GM18507 (cell line): ENCODE data around the gene BRPF1.
A peak's percentile ranks its signal among the peaks of the same experiment; 100 is the strongest.

Source experiments
- DNase-seq: peaks from one replicate; pipeline ENCODE4 v3.0.0; 2011; ENCODE audit warnings: low read depth; ENCODE audit not compliant: insufficient read length; ENCODE audit errors: extremely low spot score
- FAIRE-seq: peaks from 2 replicates; lab custom pipeline; 2011; peaks lifted over from hg19 to GRCh38; lab: Jason Lieb, UNC

Gene BRPF1, protein sequence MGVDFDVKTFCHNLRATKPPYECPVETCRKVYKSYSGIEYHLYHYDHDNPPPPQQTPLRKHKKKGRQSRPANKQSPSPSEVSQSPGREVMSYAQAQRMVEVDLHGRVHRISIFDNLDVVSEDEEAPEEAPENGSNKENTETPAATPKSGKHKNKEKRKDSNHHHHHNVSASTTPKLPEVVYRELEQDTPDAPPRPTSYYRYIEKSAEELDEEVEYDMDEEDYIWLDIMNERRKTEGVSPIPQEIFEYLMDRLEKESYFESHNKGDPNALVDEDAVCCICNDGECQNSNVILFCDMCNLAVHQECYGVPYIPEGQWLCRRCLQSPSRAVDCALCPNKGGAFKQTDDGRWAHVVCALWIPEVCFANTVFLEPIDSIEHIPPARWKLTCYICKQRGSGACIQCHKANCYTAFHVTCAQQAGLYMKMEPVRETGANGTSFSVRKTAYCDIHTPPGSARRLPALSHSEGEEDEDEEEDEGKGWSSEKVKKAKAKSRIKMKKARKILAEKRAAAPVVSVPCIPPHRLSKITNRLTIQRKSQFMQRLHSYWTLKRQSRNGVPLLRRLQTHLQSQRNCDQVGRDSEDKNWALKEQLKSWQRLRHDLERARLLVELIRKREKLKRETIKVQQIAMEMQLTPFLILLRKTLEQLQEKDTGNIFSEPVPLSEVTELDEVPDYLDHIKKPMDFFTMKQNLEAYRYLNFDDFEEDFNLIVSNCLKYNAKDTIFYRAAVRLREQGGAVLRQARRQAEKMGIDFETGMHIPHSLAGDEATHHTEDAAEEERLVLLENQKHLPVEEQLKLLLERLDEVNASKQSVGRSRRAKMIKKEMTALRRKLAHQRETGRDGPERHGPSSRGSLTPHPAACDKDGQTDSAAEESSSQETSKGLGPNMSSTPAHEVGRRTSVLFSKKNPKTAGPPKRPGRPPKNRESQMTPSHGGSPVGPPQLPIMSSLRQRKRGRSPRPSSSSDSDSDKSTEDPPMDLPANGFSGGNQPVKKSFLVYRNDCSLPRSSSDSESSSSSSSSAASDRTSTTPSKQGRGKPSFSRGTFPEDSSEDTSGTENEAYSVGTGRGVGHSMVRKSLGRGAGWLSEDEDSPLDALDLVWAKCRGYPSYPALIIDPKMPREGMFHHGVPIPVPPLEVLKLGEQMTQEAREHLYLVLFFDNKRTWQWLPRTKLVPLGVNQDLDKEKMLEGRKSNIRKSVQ (N-terminal part only)

DNA sequence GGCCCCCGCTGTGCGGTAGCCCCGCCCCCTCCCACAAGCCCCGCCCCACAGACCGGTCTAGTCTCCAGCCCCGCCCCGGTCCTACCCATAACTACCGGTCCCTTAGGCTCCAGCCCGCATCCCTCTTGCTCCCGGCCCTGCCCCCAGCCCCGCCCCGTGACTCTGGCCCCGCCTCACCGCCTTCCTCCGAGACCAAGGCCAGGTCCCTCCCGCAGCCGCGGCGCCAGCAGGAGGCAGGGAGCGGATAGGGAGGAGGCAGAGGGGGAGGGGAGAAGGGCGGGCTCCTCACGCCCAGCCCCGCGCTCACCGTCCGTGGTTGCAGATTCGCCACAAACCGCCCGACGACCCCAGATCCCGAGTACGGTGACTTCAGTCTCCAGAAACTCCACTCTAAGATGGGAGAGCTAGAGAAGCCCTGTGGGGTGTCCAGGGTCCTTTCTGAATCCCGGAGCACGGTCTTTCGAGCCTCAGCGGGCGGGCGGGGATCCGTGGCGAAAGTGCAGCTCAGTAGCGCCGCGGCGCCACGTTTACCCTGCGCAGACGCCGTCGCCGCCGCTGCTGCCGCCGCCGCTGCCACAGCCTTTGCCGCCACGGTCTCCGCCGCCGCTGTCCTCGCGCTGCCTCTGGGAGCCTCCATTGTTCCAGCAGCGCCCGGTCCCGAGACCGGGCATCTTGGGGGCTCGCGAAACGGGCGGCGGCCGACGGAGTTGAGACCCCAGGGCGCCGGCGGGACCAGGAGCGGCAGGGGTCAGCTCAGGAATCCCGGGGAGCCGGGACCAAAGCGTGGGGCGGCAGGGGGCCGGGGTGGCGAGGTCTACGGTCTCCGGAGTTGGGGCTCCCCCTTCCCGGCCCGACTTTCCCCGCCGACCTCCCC, at the start of gene BRPF1:
TSS of gene BRPF1 (plus strand) at position 530 of the 874 bp plus-strand sequence. CDS start 2,406 bp downstream, outside the sequence.
- FAIRE-seq (peak; percentile 92), DNase-seq (peak; percentile 99)

DNA sequence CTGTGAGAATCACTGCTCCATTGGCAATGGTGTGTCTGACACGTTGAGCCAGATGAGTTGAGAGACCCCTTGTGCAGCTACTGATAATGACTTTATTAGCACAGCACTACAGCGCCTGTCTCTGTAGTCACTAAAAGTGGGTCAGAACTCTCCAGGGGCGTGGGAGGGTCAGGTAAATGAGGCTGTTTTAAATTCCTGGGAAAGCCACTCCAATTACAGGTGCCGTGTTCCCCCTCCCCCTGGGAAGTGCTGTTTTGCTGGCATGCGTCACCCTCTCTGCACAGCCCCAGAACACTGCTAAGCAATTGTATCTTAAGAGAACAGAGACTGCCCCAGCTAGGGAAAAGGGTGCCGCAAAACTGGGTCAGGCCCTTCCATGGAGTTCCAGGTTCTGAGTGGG, 49.4 kb upstream of the BRPF1 start:
- DNase-seq (no peak), FAIRE-seq (no peak)

DNA sequence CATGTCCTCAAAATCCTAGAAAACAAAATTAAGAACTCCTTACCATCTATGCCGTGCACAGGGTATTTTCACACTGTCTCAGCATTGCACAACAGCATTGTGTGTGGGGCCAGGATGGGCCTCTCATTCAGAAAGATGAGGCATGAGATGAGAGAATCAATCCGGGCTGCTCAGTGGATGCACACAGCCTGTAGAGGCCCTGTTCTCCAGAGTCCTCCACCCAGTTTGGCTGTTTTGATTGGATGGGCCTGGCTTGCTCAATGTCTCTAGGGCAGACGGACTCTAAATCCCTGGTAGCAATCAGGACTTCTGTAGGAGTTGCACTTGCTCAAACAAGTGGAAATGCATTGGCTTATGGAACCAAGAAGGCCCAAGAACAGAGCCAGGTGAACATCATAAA, 48.1 kb upstream of the BRPF1 start:
- DNase-seq (no peak), FAIRE-seq (no peak)

DNA sequence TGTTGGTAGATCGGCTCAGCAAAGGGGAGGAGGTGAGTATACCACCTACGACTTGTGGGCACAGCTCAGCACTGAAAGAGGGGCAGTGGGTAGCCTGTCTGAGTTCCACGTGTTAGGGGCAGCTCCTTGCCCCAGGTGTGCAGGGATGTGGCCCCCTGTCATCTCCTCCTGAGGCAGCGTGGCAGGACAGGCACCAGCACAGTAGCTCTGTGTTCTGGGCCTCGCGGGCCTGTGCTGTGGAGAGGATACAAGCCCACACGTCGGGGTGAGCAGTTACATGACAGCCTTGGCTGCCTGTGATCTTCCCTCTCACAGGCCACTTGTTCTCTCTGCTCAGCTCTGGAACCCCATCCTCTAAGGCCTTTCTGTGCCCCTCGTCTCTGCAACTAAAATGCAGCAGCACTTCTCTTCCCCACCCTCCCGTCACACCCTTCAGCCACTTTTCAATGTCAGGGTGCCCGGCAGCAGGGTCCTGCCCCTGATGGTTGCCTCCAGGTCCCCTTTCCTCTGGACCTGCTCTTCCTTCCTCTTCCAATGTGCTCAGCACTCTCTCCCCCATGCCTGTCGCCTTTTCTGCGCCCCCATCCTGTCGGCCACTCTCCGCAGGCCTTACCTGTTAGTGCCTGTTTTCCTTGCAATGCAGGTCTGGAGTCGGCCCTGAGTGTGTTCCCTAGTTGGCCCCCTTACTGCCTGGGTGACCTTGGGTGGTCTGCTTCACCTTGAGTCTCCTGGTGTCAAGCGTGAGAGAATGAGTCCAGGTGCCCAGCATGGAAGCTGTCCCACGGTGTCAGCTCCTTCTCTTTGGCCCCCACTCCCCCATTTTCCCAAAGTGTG, 46.1 kb upstream of the BRPF1 start:
- no peak for DNase-seq
- no peak for FAIRE-seq

DNA sequence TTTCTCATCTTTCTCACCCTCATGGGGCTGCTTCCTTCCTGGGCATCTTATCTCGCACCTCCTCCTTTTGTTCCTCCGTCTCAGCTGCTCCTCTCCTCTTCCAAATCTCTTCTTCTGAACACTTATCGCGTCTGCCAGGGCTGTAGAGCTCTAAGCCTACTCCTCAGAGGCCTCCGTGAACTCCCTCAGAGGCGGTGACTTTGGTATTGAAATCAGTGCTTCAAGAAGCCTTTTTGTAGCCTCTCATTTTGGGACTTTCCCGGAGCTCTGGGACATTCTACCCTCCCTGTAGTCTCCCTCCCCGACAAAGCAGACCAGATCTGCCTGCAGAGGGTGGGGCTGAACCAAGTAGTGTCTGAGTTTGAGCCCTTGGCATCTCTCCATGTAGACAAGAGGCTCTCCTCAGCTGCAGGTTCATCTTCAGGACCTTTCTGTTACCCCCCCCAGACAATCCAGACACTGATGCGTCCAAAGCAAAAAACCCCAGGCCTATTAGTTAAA, 45.4 kb upstream of the BRPF1 start:
- no peak for DNase-seq
- FAIRE-seq: no peak

DNA sequence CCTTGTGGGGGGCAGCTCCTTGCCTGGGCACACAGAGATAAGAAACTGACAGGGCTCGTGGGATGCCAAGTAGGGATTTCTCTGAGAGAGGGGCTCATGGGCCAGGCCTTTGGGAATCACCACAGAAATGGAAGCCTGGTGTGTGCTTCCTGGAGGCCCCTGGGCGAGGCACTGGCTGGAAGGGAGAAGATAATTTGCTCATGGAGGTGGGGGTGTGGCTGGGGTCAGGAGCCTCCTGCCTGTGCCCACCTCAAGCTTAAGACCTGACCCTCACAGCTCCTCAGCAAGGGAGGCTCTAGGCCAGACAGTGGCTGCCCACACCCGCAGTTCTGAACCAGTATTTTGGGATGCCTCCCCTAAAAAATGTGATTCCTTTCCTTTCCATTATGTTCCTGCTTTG, 44.8 kb upstream of the BRPF1 start:
- no peak for FAIRE-seq
- no peak for DNase-seq

DNA sequence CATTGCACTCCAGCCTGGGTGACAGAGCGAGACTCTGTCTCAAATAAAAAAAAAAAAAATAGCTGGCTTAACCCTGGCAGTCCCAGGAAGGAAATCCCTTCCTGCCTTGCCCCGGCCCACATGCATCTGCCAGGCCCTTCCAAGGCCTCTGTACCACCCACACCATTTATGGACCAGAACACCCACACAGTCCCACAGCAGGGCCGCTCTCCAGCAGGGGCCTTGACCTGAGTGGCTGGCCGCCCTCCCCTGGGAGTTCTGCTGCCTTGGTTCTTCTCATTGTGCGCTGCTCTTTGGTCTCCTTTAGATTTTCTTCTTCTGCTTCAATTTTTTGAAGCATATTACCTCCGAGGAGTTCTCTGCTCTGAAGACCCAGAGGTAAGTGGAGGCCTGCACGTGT, 44.0 kb upstream of the BRPF1 start:
- DNase-seq (no peak), FAIRE-seq (no peak)

DNA sequence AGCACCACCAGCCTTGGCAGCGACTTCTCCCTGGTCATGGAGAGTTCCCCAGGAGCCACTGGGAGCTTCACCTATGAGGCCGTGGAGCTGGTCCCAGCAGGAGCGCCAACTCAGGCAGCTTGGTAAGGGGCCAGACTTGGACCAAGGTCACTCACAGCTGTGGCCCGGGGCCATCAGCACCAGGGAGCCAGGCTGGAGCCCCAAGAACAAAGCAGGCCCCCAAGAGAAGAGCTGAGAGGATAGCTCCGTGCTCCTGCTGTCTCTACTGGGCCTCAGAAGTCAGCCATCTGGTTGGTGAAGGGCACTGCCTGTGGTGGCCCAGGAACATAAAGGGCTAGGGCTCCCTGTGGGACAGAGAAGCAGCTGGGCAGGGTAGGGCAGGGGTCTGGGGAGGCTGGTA, 42.6 kb upstream of the BRPF1 start:
- FAIRE-seq (no peak), DNase-seq (no peak)

DNA sequence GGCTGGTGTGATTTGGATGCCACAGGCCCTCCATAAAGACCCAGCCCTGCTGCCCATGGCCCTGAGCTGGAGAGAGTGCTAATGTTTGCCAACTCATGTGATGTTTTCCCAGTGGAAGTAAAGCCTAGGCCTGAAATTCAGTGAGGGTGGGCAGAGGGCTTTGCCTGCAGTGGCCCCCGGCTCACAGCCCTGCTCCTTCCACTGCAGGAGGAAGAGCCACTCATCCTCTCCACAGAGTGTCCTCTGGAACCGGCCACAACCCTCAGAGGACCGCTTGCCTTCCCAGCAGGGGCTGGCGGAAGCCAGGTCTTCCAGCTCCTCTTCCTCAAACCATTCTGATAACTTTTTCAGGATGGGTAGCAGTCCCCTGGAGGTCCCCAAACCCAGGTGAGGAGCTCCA, 41.8 kb upstream of the BRPF1 start:
- DNase-seq (no peak), FAIRE-seq (no peak)

DNA sequence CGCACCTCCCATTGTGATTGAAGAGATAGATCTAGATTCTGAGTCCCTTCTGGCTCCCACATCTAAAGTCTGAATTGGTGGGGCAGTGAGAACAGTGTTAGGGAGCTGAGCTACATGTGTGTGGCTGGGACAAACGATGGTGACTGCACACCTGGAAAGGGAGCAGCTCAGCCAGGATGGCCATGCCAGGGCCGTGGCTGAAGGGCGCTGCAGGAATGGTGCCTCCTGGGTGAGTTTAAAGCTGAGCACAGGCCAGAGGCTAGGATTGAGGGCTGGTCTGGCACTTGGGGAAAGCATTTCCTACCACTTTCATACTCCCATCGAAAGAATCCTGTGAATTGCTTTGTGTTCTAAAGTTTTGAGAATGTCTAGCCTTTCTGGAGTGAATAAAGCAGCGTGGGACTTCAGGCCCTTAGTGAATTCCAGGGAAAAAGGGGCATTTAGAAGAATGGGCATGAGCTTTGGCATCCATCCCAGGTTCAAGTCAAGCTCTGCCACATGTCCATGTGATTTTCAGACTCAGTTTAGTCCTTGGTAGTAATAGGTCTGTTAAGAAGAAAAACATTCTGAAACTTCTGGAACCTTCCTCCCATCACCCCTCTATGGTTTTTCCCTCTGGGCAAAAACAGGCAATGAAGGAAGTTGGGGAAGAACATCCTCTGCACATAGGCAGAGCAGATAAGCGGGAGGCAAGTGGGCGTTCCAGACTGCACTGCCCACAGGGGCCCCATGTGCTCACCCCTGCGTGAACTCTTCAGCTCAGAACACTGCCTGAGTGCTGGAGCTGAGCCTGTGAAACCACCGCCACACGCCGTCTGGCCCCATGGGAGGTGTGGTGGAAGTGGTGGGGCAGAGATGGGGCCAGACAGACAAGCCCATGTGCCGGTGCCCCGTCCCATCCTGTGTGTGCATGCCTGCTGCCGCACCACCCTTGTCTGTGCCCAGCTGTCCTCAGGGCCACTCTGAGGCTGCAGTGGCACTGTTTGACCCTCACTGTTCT, 40.8 kb upstream of the BRPF1 start:
- FAIRE-seq (peak; percentile 80), DNase-seq (peak; percentile 81)

DNA sequence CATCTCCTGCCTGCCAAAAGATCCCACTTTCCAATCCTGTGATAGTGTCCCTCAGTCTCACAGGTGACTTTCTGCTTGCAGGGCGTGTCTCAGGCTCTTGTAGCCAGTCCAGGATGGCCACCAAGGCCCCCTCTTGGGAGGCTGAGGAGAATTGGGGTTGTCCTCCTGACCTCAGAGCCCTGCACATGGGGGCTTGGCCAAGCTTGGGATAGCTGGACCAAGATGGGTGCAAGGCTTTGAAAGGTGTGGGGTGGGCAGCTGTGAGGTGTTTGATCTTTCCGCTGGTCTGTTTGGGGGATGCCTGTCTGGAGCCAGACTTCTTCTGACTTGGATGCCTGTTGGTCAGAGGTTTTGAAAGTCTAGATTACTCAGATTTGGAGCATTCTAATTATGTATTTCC, 39.9 kb upstream of the BRPF1 start:
- no peak for FAIRE-seq
- DNase-seq: no peak

DNA sequence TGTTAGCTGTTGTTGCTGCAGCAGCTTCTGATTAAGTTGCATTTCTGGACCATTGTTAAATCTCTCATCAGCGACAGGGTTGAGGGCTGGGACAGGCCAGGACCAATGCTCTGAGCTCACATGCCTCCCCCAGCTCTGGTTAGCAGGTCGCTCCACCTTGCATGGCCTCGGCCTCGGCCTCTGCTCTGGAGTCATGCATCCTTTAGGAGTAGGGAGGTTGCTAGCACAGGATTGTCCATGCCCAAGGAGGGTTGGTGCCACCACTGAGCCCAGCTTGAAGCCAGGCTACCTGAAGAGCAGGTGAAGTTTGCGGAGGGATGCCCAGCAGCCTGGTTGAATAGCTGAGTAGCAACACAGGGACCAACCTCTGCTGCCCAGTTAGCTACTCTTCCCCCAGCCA, 39.1 kb upstream of the BRPF1 start:
- DNase-seq: no peak
- no peak for FAIRE-seq

DNA sequence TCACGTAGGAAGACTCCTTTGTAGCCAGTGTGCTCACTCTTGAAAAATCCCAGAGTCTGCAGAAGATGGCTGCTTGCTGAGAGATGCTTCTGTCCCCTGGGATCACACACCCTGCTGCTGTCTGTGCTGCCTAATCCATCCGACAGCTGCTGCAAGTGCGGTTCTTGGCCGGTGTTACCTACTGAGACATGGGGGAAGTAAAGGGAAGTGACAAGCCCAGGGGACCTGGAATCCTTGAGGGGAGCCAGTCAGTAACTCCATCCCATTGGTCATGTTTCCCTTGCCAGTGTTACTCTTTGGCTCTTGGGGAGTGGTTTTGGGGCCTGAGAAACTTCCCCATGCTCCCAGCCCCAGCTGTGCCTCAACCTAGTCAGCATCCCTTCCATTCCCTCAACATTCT, 36.2 kb upstream of the BRPF1 start:
- DNase-seq (no peak), FAIRE-seq (no peak)

DNA sequence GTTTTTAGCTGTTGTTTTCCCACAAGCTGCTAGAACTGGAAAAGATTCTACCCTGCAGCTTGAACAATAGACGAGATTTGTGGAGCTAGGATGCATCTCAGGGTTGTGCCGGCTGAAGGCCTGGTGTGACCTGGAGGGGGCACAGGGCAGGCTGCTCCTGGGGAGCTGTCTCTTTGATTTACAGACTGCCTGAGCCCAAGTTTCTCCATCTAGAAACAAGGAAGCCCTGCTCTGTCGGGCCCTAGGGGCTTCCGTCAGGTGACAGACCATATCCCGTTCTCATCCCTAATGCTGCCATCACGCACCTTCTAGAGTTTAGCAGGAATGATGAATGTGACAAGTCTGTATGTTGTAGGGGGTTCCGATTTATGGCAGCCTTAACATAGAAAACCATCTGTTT, 35.8 kb upstream of the BRPF1 start:
- FAIRE-seq (no peak), DNase-seq (no peak)

DNA sequence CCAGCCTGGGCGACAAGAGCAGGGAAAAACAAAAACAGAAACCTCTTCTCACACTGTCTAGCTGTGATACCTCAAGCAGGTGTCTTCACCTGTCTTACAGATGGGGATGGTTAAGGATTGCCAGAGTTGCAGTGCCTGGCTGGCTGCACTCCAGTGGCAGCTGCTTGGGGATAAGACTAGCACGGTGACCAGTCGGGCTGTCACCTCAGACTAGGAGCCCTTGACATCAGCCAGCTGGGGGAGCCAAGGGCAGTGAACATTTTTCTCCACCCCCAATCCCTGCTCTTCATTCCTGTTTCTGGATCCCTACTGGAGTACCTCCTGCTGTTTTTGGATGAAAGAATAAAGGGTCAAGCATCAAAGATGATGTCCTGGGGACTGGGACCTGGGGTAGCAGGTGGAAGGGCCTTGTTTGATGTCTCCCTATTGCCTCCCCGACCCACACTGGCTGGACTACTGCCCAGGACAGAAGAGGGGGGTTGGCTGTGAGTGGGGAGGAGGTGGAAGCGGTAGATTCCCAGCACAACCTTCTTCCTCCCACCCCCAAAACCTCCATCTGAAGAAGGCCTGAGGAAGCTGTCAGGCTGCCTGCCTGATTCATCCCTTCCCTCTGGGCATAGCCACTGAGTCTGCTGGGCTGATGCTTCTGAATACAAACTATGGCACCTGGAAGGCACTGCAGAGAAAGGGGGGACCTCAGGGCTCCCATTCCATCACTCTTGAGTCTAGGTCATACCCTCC, 34.9 kb upstream of the BRPF1 start:
- DNase-seq (no peak), FAIRE-seq (no peak)

DNA sequence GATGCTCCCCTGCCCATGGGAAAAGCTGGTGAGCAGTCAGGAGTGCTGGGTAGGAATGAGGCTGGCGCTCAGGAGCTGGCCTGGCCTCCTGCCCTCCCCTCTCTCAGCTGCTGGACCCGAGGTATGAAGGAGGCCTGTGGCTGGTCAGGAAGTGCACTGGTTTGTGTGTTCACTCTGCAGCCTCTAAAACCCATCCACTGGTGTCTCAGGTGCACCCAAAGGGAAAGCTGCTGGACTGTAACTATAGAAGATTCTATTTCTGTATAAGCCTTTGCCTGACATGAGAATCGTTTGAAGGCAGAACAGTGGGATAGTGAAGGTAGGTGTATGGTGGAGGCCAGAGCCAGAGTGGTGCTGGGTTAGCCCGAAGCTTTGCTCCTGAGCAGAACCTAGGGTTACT, 33.6 kb upstream of the BRPF1 start:
- DNase-seq: no peak
- FAIRE-seq: no peak
